SK-N-SH treated with all-trans-retinoic acid at 6 μM for 48 hours (cell line): ENCODE measurements around the gene UCN.
A peak's percentile ranks its signal among the peaks of the same experiment; 100 is the strongest.

Experiments
- ARNTL ChIP-seq: fragments of 450-650 bp; formaldehyde crosslinking; IDR thresholded peaks from 2 replicates; pipeline ENCODE4 v1.5.0; 2020; ENCODE audit warnings: low read depth, mild to moderate bottlenecking, moderate library complexity, borderline replicate concordance
- BACH2 ChIP-seq: fragments of 250-450 bp; sonication (Bioruptor Pico); IDR thresholded peaks from 2 replicates; pipeline ENCODE4 v1.9.0; 2021; ENCODE audit warnings: mild to moderate bottlenecking, borderline replicate concordance
- ISL1 ChIP-seq: fragments of 250-450 bp; sonication (Bioruptor Pico); IDR thresholded peaks from 2 replicates; pipeline ENCODE4 v2.1.2; 2022; ENCODE audit warnings: mild to moderate bottlenecking, moderate library complexity
- PATZ1 ChIP-seq: fragments of 250-450 bp; sonication (Bioruptor Pico); IDR thresholded peaks from 2 replicates; pipeline ENCODE4 v1.8.0; 2020; ENCODE audit warnings: mild to moderate bottlenecking, moderate library complexity, borderline replicate concordance
- PPARA ChIP-seq: fragments of 250-450 bp; sonication (Bioruptor Pico); IDR thresholded peaks from 2 replicates; pipeline ENCODE4 v1.5.0; 2020; ENCODE audit warnings: mild to moderate bottlenecking, borderline replicate concordance
- RARB ChIP-seq: fragments of 250-450 bp; sonication (Bioruptor Pico); IDR thresholded peaks from 2 replicates; pipeline ENCODE4 v1.8.0; 2021; ENCODE audit warnings: mild to moderate bottlenecking, moderate library complexity
- TCF4 ChIP-seq: fragments of 250-450 bp; sonication (Bioruptor Pico); IDR thresholded peaks from 2 replicates; pipeline ENCODE4 v1.8.0; 2021; ENCODE audit warnings: mild to moderate bottlenecking, moderate library complexity, borderline replicate concordance
- TSHZ2 ChIP-seq: fragments of 250-450 bp; sonication (Bioruptor Pico); IDR thresholded peaks from 2 replicates; pipeline ENCODE4 v1.5.0; 2020; ENCODE audit warnings: mild to moderate bottlenecking, moderate library complexity
- ZFP3 ChIP-seq: fragments of 250-450 bp; sonication (Bioruptor Pico); IDR thresholded peaks from 2 replicates; pipeline ENCODE4 v1.5.0; 2020; ENCODE audit warnings: mild to moderate bottlenecking, moderate library complexity
- ZNF70 ChIP-seq: fragments of 450-650 bp; formaldehyde crosslinking; IDR thresholded peaks from 2 replicates; pipeline ENCODE4 v1.5.0; 2020; ENCODE audit warnings: mild to moderate bottlenecking, moderate library complexity
- ZNF8 ChIP-seq: fragments of 450-650 bp; formaldehyde crosslinking; IDR thresholded peaks from 2 replicates; pipeline ENCODE4 v1.5.0; 2020; ENCODE audit warnings: mild to moderate bottlenecking, moderate library complexity
- TF ChIP-seq, protein P1 (sequence below): fragments of 250-450 bp; sonication (Bioruptor Pico); IDR thresholded peaks from 2 replicates; pipeline ENCODE4 v1.8.0; 2021; ENCODE audit warnings: low read depth, mild to moderate bottlenecking, moderate library complexity, borderline replicate concordance
- TF ChIP-seq, protein P2 (sequence below): fragments of 250-450 bp; sonication (Bioruptor Pico); IDR thresholded peaks from 2 replicates; pipeline ENCODE4 v1.5.1; 2020; ENCODE audit warnings: low read depth, mild to moderate bottlenecking, moderate library complexity

DNA sequence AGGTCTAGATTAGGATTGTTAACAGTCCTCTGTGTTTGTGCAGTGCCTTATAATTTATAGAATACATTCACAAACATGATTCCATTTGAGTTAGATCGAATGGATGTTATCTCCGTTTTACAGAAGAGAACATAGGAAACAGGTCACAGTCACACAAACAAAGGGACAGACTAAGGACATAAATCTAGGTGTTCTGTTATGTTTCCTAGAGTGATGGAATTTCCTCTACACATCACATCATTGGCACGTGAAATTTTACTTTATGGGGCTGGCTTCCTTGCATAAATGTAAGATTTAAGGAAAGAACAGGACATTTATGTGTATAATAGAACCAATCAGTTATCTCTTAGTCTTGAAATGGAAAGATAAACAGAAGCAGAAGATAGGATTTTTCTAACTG is 19.6 kb downstream of the UCN start:
- TF ChIP-seq, protein P1, sequence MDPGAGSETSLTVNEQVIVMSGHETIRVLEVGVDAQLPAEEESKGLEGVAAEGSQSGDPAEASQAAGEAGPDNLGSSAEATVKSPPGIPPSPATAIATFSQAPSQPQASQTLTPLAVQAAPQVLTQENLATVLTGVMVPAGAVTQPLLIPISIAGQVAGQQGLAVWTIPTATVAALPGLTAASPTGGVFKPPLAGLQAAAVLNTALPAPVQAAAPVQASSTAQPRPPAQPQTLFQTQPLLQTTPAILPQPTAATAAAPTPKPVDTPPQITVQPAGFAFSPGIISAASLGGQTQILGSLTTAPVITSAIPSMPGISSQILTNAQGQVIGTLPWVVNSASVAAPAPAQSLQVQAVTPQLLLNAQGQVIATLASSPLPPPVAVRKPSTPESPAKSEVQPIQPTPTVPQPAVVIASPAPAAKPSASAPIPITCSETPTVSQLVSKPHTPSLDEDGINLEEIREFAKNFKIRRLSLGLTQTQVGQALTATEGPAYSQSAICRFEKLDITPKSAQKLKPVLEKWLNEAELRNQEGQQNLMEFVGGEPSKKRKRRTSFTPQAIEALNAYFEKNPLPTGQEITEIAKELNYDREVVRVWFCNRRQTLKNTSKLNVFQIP = no peak
- TF ChIP-seq ISL1 (CRISPR knock-in tag) (peak; percentile 79), ZFP3 (CRISPR knock-in tag) (no peak), RARB (no peak), PATZ1 (no peak), TSHZ2 (CRISPR knock-in tag) (peak; percentile 62; the same call in 1 of the 2 replicates), PPARA (CRISPR knock-in tag) (no peak), ZNF70 (no peak), TCF4 (CRISPR knock-in tag) (peak; percentile 50), BACH2 (no peak), ARNTL (no peak), ZNF8 (no peak)
- TF ChIP-seq, protein P2, sequence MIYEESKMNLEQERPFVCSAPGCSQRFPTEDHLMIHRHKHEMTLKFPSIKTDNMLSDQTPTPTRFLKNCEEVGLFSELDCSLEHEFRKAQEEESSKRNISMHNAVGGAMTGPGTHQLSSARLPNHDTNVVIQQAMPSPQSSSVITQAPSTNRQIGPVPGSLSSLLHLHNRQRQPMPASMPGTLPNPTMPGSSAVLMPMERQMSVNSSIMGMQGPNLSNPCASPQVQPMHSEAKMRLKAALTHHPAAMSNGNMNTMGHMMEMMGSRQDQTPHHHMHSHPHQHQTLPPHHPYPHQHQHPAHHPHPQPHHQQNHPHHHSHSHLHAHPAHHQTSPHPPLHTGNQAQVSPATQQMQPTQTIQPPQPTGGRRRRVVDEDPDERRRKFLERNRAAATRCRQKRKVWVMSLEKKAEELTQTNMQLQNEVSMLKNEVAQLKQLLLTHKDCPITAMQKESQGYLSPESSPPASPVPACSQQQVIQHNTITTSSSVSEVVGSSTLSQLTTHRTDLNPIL (CRISPR knock-in tag) = peak; percentile 58; the same call in 1 of the 2 replicates
